ENCODE data around the gene GOLGA5. TPM values are rescaled to one million over a fixed set of nuclear protein-coding genes. Genes with fewer than 3 reads are reported as not detected.

The GOLGA5 gene
- total RNA-seq, 3 donors from 2014 or later (not counting 1 experiment from before 2014, with no cell fraction given) = 11.5 to 21.0 (median 17.1) TPM

DNA sequence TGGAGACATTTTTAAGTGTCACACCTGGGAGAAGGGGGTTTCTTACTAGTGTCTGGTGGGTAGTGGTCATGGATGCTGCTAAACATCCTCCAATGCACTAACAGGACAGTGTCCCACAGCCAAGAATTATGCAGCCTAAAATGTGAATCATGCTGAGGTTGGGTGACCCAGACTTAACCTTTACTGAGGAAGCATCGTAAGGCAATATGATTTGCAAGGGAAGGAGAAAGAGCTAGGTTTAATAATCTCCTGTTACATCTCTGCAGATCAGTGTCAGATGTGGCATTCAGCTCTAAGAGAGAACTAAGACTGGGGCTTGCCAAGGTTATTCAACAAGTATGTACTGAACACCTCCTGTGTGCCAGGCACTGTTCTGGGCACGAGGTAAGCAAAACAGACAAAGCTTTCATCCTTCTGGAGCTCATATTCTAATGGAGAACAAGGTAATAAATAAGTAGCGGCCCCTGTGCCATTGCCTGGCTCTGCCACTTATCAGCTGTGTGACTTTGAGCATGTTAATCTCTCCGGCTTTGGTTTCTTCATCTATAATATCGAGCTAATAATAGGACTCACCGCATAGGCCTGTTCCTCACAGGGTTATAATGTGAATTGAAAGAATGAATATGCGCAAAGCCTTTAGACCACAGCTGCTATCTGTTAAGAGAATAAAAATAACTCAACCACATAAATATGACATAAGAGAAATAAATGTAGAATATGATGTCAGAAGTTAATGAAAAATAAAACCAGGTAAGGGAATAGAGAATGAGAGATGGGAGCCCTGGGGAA, 13.5 kb upstream of the GOLGA5 start:
- DNase-seq (no peak), ATAC-seq (peak; percentile 25 to 43 (median 41))
- peaks cover 0 to 3% of the 10 kb centered on the region in 2 donors for H3K27me3 Mint-ChIP-seq (ENCODE audit: low read depth in 2 of 2)
- Histone ChIP-seq H3K27ac (ENCODE audit: low read length) (no peak overlapping the region), H3K4me1 (ENCODE audit: control insufficient read depth, insufficient read depth, low read length) (no peaks in the 10 kb centered on the region), H3K4me3 (ENCODE audit: low read length) (no peak overlapping the region), H3K9me3 (ENCODE audit: control insufficient read depth, insufficient read depth, low read length) (no peaks in the 10 kb centered on the region), H3K27me3 (ENCODE audit: control insufficient read depth, insufficient read depth, low read length) (no peaks in the 10 kb centered on the region), H3K36me3 (ENCODE audit: control insufficient read depth, insufficient read depth, low read length) (no peaks in the 10 kb centered on the region)
- no peaks in the 10 kb centered on the region for H3K36me3 Mint-ChIP-seq
- no peaks in the 10 kb centered on the region for H3K9me3 Mint-ChIP-seq
- no peak overlapping the region for H3K4me3 Mint-ChIP-seq
- no peak overlapping the region for H3K27ac Mint-ChIP-seq
- WGBS (ENCODE audit: insufficient coverage) = 76% methylated on average over 5 of the region's 7 CpGs
- intact Hi-C loops (cut with micrococcal nuclease) = no loop called here
- TF ChIP-seq, protein P1, sequence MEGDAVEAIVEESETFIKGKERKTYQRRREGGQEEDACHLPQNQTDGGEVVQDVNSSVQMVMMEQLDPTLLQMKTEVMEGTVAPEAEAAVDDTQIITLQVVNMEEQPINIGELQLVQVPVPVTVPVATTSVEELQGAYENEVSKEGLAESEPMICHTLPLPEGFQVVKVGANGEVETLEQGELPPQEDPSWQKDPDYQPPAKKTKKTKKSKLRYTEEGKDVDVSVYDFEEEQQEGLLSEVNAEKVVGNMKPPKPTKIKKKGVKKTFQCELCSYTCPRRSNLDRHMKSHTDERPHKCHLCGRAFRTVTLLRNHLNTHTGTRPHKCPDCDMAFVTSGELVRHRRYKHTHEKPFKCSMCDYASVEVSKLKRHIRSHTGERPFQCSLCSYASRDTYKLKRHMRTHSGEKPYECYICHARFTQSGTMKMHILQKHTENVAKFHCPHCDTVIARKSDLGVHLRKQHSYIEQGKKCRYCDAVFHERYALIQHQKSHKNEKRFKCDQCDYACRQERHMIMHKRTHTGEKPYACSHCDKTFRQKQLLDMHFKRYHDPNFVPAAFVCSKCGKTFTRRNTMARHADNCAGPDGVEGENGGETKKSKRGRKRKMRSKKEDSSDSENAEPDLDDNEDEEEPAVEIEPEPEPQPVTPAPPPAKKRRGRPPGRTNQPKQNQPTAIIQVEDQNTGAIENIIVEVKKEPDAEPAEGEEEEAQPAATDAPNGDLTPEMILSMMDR (IDR thresholded peaks at IDR 0.05) = no peak
- no peaks in the 10 kb centered on the region for H3K4me1 Mint-ChIP-seq

DNA sequence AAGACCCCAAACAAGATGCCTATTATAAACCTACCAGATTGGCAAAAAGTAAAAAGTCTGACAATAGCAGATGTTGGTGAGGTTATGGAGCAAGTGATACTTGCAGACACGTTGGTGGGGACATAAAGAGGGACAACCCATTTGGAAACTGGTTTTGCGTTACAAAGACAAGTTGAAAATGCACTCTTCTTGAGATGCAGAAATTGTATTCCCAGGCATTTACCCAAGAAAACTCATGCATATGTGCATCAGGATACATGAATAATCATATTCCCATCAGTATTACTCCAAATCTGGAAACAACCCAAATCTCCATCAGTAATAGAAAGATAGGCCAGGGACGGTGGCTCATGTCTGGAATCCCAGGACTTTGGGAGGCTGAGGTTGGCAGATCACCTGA, 12.8 kb upstream of the GOLGA5 start:
- Mint-ChIP-seq H3K27me3 (ENCODE audit: low read depth in 2 of 2) (peaks cover 0 to 3% of the 10 kb centered on the region in 2 donors), H3K27ac (no peak overlapping the region), H3K9me3 (no peaks in the 10 kb centered on the region), H3K4me3 (no peak overlapping the region), H3K4me1 (no peaks in the 10 kb centered on the region), H3K36me3 (no peaks in the 10 kb centered on the region)
- Histone ChIP-seq H3K36me3 (ENCODE audit: control insufficient read depth, insufficient read depth, low read length) (no peaks in the 10 kb centered on the region), H3K4me1 (ENCODE audit: control insufficient read depth, insufficient read depth, low read length) (no peaks in the 10 kb centered on the region), H3K27ac (ENCODE audit: low read length) (no peak overlapping the region), H3K27me3 (ENCODE audit: control insufficient read depth, insufficient read depth, low read length) (no peaks in the 10 kb centered on the region), H3K9me3 (ENCODE audit: control insufficient read depth, insufficient read depth, low read length) (no peaks in the 10 kb centered on the region), H3K4me3 (ENCODE audit: low read length) (no peak overlapping the region)
- TF ChIP-seq, protein P1 (IDR thresholded peaks at IDR 0.05) = no peak
- DNase-seq = no peak
- intact Hi-C loops (cut with micrococcal nuclease) = no loop called here
- 93% methylated on average over 3 of the region's 3 CpGs for WGBS (ENCODE audit: insufficient coverage)
- ATAC-seq = no peak

DNA sequence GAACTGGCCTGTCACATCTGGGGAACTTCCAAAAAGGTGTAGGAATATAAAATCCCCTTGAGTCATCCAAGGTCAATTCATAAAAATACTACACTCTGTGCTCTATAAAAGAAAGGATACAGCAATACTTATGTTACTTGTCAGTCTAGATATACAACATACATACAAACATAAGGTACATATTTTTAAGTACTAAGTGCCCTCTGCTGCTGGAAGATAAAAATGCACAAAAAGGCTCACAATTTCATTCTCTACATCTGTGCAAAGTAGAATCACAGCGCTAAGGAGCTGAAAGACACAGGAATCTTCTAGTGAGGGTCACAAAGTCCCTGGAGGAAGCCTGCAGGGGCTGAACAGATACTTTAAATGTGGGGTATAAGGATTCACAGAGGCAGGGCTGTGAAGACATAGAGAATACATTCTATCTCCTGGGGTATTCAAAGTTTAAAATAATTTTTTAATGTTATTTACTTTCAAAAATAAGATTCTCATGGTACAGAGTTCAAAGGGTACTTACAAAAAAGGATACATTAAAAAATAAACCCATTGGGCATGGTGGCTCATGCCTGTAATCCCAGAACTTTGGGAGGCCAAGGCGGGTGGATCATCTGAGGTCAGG, 10.2 kb upstream of the GOLGA5 start:
- Mint-ChIP-seq H3K27ac (no peak overlapping the region), H3K9me3 (peaks cover 0 to 2% of the 10 kb centered on the region in 2 donors), H3K36me3 (no peaks in the 10 kb centered on the region), H3K4me3 (no peak overlapping the region), H3K27me3 (ENCODE audit: low read depth in 2 of 2) (no peaks in the 10 kb centered on the region), H3K4me1 (no peaks in the 10 kb centered on the region)
- H3K27ac ChIP-seq (ENCODE audit: low read length) = no peak overlapping the region
- H3K4me3 ChIP-seq (ENCODE audit: low read length) = no peak overlapping the region
- 47% methylated on average over 2 of the region's 2 CpGs for WGBS (ENCODE audit: insufficient coverage)
- no peaks in the 10 kb centered on the region for H3K27me3 ChIP-seq (ENCODE audit: control insufficient read depth, insufficient read depth, low read length)
- intact Hi-C loops (cut with micrococcal nuclease) = loop anchor here (1.0 to 2.0 kb wide), 3 partner anchors 70 to 649 kb away; no protein-coding TSS in a partner anchor
- H3K4me1 ChIP-seq (ENCODE audit: control insufficient read depth, insufficient read depth, low read length) = no peaks in the 10 kb centered on the region
- peak in 1 of 2 donors; percentile 67 for DNase-seq
- TF ChIP-seq, protein P1 (IDR thresholded peaks at IDR 0.05) = peak; percentile 58
- no peaks in the 10 kb centered on the region for H3K36me3 ChIP-seq (ENCODE audit: control insufficient read depth, insufficient read depth, low read length)
- no peaks in the 10 kb centered on the region for H3K9me3 ChIP-seq (ENCODE audit: control insufficient read depth, insufficient read depth, low read length)
- peak; percentile 77 to 87 (median 82) for ATAC-seq
